Tibial artery (tissue), 4 donors: ENCODE data around the gene ACKR3.

Source experiments
- DNase-seq, 2 donors: peaks; one replicate each; pipeline ENCODE4 v3.0.0-alpha.2; 2019
- H3K27ac ChIP-seq, 2 donors: fragments of 200-600 bp; sonication (generic) in 1 of 2; 1 replicate in 1 of 2; 2 replicates in 1 of 2; pipeline ENCODE4 v1.5.1; 2018 to 2019; ENCODE audit warnings: mild to moderate bottlenecking in 1 of 2
- H3K27me3 ChIP-seq, 2 donors: fragments of 200-600 bp; sonication (generic) in 1 of 2; one replicate each; pipeline versions ENCODE4 v1.5.1 to v1.6.0; 2016 to 2019
- H3K36me3 ChIP-seq, 3 donors: fragments of 200-600 bp; sonication (generic) in 2 of 3; one replicate each; pipeline ENCODE4 v1.5.1; 2016 to 2019; ENCODE audit warnings: mild to moderate bottlenecking in 2 of 3
- H3K4me1 ChIP-seq, 4 donors: fragments of 200-600 bp; sonication (generic) in 2 of 4; 1 replicate in 3 of 4; 2 replicates in 1 of 4; pipeline ENCODE4 v1.5.1; 2016 to 2019
- H3K4me3 ChIP-seq, 2 donors: fragments of 200-600 bp; sonication (generic) in 1 of 2; 1 replicate in 1 of 2; 2 replicates in 1 of 2; pipeline ENCODE4 v1.5.1; 2018 to 2019; ENCODE audit warnings: mild to moderate bottlenecking in 2 of 2
- H3K9me3 ChIP-seq, 3 donors: fragments of 200-600 bp; sonication (generic) in 1 of 3; one replicate each; pipeline ENCODE4 v1.5.1; 2016 to 2019
- intact Hi-C: fragments of 100-400 bp; cut with DNase I; formaldehyde crosslinking; loops from one replicate; pipeline ENCODE4 v1.15.0; 2023; ENCODE audit warnings: low total_unique reads
- TF ChIP-seq, protein P1 (sequence below), 2 experiments: fragments of 200-600 bp in 1 of 2; fragments of 450-650 bp in 1 of 2; IDR thresholded peaks; one replicate each; pipeline ENCODE4 v1.5.1; 2017 to 2019; ENCODE audit warnings: antibody characterized with exemption in 2 of 2, mild to moderate bottlenecking in 1 of 2, moderate library complexity in 1 of 2

ACKR3 gene

DNA sequence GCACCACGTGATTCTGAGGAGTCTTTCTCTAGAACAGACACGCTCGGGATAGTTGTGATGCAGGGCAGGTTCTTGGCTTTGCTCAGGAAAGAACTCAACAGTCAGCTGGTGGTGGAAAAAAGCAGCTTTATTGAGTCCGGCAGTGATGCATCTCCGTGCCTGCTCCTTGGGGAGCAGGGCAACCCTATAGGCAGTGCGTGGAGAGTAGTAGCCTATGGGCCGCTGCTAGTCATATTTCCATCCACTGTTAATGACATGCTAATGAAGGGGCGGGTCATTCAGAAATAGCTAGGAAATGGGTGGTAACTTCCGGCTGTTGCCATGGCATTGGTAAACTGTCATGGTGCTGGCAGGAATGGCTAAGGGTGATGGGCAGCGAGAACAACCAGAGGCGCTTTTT is 11.6 kb upstream of the ACKR3 start:
- H3K4me1 ChIP-seq, result peaks cover 0 to 14% (median 0%) of the 10 kb centered on the region in 4 donors
- H3K4me3 ChIP-seq, result no peak overlapping the region
- TF ChIP-seq, protein P1, sequence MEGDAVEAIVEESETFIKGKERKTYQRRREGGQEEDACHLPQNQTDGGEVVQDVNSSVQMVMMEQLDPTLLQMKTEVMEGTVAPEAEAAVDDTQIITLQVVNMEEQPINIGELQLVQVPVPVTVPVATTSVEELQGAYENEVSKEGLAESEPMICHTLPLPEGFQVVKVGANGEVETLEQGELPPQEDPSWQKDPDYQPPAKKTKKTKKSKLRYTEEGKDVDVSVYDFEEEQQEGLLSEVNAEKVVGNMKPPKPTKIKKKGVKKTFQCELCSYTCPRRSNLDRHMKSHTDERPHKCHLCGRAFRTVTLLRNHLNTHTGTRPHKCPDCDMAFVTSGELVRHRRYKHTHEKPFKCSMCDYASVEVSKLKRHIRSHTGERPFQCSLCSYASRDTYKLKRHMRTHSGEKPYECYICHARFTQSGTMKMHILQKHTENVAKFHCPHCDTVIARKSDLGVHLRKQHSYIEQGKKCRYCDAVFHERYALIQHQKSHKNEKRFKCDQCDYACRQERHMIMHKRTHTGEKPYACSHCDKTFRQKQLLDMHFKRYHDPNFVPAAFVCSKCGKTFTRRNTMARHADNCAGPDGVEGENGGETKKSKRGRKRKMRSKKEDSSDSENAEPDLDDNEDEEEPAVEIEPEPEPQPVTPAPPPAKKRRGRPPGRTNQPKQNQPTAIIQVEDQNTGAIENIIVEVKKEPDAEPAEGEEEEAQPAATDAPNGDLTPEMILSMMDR (IDR thresholded peaks at IDR 0.05), result no peak
- peaks cover 0 to 4% of the 10 kb centered on the region in 2 donors for H3K27me3 ChIP-seq
- no peak for DNase-seq
- no peaks in the 10 kb centered on the region for H3K9me3 ChIP-seq
- H3K27ac ChIP-seq, result no peak overlapping the region
- H3K36me3 ChIP-seq, result no peaks in the 10 kb centered on the region
- intact Hi-C loops, result no loop called here

DNA sequence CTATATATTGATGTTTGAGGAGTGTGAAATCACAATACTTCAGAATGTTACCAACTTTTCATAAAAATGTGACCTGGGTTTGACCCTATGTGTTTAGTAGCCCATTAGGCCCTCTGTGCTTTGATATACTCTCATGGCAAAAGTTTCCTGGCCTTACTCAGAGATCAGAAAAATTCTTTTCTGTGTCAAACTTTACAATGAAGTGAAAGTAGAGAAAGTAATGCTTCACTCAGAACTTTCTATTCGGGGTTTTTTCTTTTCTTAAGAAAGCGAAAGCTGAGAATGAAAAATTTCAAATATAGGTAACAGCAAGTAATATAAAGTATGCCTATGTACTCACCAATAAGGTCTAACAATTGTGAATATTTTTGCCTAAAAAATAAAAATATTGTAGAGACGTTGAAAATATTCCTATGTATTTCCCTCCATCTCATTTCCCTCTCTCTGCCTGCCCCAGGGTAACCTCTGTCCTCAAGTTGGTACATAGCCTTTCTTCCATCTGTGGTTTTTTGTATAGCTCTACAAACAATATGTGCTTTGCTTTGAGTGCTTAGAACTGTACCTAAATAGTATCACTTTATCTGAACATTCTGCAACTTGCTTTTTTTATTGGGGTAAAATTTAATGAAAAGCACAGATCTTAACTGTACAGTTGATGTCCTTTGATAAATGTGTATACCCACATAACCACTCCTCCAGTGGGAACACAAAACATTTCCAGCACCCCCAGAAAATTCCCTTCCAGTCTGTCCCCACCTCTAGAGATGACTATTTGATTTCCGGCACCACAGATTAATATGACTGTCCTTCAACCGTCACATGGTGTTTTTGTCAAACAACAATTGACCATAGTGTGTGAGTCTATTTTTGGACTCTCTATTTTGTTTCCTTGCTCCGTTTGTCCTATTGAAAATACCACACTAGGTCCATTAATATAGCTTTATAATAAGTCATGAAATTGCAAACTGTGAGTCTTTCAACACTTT is 10.3 kb upstream of the ACKR3 start:
- intact Hi-C loops, result no loop called here
- H3K4me3 ChIP-seq, result no peak overlapping the region
- peaks cover 0 to 4% of the 10 kb centered on the region in 2 donors for H3K27me3 ChIP-seq
- no peaks in the 10 kb centered on the region for H3K9me3 ChIP-seq
- no peaks in the 10 kb centered on the region for H3K36me3 ChIP-seq
- TF ChIP-seq, protein P1 (IDR thresholded peaks at IDR 0.05), result no peak
- no peak overlapping the region for H3K27ac ChIP-seq
- no peak for DNase-seq
- H3K4me1 ChIP-seq, result peaks cover 0 to 10% (median 0%) of the 10 kb centered on the region in 4 donors

DNA sequence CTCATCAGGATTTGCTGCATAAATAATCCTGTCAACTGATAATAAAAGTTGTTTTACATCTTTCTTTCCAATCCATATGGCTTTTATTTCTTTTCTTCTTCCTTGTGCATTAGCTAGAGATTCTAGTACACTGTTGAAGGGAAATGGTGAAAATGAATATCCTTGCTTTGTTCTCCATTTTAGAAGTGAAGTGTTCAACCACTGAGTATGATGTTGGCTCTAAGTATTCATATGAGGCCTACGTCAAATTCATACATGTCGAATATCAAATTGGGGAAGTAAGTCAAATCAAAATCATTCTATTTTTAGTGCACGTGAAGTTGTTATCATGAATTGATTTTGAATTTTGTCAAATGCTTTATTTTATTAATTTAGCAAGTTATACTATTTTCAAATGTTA is 7.8 kb upstream of the ACKR3 start:
- Histone ChIP-seq H3K4me1 (peaks cover 0 to 23% (median under 1%) of the 10 kb centered on the region in 4 donors), H3K4me3 (no peak overlapping the region), H3K36me3 (no peaks in the 10 kb centered on the region), H3K27ac (no peak overlapping the region), H3K27me3 (no peaks in the 10 kb centered on the region), H3K9me3 (no peaks in the 10 kb centered on the region)
- DNase-seq, result no peak
- TF ChIP-seq, protein P1 (IDR thresholded peaks at IDR 0.05), result no peak
- intact Hi-C loops, result loop anchor here (10.0 kb wide), 1 partner anchor 207 kb away; no protein-coding TSS in a partner anchor

DNA sequence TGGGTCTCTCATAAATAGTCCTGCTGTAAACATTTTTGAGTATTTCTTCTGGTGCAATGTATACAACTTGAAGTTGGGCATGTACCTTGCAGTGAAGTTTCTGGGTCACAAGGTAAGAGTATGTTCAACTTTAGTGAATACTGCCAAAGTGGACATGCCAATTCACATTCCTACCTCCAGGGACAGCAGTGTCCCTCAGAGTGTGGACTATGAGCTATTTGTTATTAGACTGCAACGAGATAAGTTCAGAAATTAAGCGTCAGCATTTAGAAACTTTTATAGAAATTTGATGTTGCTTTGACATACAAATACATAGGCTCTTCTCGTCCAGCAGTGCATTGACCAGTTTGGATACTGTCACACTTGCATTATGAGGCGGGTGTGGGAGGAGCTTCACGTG is 7.2 kb upstream of the ACKR3 start:
- no peak for DNase-seq
- H3K36me3 ChIP-seq, result no peaks in the 10 kb centered on the region
- H3K27ac ChIP-seq, result no peak overlapping the region
- H3K27me3 ChIP-seq, result no peaks in the 10 kb centered on the region
- H3K4me1 ChIP-seq, result peaks cover 0 to 29% (median 6%) of the 10 kb centered on the region in 4 donors
- no peaks in the 10 kb centered on the region for H3K9me3 ChIP-seq
- intact Hi-C loops, result loop anchor here (10.0 kb wide), 1 partner anchor 208 kb away; no protein-coding TSS in a partner anchor
- no peak overlapping the region for H3K4me3 ChIP-seq
- TF ChIP-seq, protein P1 (IDR thresholded peaks at IDR 0.05), result peak; percentile 77 to 79

DNA sequence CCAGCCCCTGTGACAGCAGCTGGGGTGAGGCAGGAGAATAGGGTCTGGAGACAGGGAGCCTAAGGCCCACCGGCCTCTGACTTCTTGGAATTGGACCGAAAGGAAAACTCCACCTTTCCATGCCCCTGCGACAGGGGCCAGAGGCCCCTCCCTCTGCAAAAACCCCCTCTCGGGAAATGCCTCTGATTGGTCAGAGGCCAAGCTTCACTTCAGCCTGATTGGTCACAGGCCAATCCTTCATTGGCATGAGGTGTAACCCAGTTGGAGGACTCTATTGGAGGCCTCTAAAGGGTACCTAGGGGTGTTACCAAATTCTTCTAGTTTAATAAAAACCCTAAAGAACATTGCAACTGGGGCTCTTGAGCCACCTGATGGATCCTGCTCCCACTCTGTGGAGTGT is 5.7 kb upstream of the ACKR3 start:
- Histone ChIP-seq H3K4me3 (no peak overlapping the region), H3K9me3 (no peaks in the 10 kb centered on the region), H3K36me3 (no peaks in the 10 kb centered on the region), H3K27me3 (no peaks in the 10 kb centered on the region), H3K4me1 (peaks cover 0 to 31% (median 12%) of the 10 kb centered on the region in 4 donors), H3K27ac (no peak overlapping the region)
- no peak for DNase-seq
- TF ChIP-seq, protein P1 (IDR thresholded peaks at IDR 0.05), result no peak
- intact Hi-C loops, result loop anchor here (10.0 kb wide), 1 partner anchor 209 kb away; no protein-coding TSS in a partner anchor
